Fibroblast of lung (primary cell): ENCODE measurements around the gene MEGF6.

ENCODE experiments used
- EZH2 ChIP-seq: IDR thresholded peaks from 2 replicates; pipeline ENCODE4 v1.5.1; 2012; ENCODE audit warnings: low read length, control low read depth, mild to moderate bottlenecking; ENCODE audit errors: missing control alignments
- TF ChIP-seq, protein P1 (sequence below), 2 donors: IDR thresholded peaks in 1 of 2; conservative IDR thresholded peaks in 1 of 2; 1 replicate in 1 of 2; 2 replicates in 1 of 2; pipeline ENCODE4 v1.5.1; 2011 to 2012; ENCODE audit warnings: low read length in 2 of 2, control low read depth in 1 of 2, inconsistent platforms in 1 of 2, low read depth in 1 of 2, mild to moderate bottlenecking in 1 of 2

- no peak for TF ChIP-seq EZH2
- TF ChIP-seq, protein P1, sequence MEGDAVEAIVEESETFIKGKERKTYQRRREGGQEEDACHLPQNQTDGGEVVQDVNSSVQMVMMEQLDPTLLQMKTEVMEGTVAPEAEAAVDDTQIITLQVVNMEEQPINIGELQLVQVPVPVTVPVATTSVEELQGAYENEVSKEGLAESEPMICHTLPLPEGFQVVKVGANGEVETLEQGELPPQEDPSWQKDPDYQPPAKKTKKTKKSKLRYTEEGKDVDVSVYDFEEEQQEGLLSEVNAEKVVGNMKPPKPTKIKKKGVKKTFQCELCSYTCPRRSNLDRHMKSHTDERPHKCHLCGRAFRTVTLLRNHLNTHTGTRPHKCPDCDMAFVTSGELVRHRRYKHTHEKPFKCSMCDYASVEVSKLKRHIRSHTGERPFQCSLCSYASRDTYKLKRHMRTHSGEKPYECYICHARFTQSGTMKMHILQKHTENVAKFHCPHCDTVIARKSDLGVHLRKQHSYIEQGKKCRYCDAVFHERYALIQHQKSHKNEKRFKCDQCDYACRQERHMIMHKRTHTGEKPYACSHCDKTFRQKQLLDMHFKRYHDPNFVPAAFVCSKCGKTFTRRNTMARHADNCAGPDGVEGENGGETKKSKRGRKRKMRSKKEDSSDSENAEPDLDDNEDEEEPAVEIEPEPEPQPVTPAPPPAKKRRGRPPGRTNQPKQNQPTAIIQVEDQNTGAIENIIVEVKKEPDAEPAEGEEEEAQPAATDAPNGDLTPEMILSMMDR (conservative IDR thresholded peaks at IDR 0.05 in 1 of 2, IDR thresholded peaks at IDR 0.05 in 1 of 2; ENCODE audit: low read depth in 1 of 2, low read length in 2 of 2): no peak
Observed at GRCh38 chr1:3632716-3633343, 21.5 kb upstream of the MEGF6 start.
